ENCODE results near the gene RGP1.

Gene RGP1

DNA sequence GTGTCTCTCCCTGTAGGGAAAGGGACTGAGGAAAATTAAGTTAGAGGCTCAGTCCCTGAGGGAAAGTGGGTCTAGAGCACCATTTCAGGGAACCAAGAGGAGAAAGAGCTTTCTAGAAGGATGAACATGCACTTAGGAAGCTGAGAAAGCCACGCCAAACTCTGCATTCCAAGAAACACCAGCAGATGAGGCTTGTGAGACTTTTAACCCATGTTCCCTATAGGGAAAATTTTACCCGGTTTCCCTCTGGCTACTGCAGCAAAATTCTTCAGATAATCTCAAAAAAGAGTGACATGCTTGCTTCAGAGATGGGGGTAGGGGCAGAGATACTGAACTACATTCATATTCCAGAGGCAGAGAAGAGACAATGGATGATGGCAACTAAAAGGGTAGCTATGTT is 25.7 kb upstream of the RGP1 start:
- no peak for DNase-seq

DNA sequence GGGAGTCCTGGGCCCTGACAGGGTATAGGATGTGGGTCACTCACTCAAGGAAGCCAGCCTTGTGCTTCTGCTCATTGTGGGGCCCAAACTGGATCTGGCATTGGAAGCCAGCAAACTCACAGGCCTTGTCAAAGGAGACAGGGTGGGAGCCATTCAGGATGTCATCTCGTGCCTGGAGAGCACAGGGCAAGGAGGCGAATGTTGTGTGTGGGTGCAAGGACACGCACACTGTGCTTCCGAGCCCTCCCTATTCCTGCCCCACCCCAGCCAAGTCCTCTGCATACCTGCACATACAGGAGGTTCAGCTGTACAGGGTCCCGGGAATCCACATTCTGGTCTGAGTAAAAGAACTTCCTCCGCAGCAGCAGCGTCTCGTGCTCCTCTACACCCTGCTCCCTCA is 25.2 kb upstream of the RGP1 start:
- no peak for DNase-seq

DNA sequence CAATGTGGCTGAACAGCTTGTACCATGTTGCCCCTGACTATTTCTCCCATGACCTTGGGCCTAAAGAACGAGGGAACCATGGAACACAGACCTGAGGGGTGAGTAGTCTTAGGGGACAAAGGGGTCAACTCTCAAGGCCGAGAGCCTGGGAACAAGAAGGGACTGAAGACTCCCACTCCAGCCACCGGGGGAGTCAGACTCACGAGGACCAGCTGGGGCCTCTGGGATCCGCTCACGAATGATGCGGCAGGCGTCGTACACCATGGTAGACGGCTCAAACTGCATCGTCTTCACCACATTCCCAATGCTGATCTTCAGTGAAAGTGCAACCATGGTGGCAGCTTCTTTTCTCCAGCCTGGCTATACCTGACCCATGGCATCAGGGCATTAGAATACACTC is 23.7 kb upstream of the RGP1 start:
- no peak for DNase-seq

DNA sequence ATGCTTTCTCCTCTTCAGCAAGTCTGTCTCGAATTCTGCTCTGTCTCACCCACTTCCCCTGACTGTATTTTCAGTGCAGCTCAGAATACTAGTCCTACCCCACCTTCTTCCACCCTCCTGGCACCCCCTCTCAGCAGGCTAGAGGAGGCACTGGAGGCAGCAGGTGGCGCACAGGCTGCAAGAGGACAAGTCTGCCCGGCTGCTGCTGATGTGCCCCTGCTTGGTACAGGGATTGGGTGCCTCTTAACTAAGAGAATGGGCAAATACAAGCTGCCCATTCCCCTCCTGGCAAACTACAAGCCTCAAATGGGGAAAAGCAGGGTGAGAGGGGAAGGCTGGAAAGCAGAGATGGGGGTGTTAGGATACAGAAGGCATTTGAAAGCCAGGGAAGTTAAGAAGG is 22.2 kb upstream of the RGP1 start:
- peak; percentile 18 to 19 for DNase-seq

DNA sequence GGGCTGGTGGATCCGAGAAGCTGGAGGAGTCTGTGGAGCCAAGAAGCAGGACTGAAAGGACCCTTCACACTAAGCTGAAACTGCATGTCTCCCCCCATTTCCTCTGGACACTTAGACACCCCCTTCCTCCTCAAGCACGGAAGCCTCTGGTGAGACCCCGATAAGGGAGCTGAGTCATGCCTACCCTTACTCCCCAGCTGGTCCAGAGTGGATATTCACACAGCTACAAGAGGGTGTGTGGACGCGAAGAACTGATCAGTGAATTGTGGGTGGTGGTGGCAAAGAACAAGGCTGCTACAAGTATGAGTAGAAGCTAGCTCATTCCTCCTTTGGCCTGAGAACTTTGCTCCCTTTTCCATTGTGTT is 21.4 kb upstream of the RGP1 start:
- DNase-seq = no peak

DNA sequence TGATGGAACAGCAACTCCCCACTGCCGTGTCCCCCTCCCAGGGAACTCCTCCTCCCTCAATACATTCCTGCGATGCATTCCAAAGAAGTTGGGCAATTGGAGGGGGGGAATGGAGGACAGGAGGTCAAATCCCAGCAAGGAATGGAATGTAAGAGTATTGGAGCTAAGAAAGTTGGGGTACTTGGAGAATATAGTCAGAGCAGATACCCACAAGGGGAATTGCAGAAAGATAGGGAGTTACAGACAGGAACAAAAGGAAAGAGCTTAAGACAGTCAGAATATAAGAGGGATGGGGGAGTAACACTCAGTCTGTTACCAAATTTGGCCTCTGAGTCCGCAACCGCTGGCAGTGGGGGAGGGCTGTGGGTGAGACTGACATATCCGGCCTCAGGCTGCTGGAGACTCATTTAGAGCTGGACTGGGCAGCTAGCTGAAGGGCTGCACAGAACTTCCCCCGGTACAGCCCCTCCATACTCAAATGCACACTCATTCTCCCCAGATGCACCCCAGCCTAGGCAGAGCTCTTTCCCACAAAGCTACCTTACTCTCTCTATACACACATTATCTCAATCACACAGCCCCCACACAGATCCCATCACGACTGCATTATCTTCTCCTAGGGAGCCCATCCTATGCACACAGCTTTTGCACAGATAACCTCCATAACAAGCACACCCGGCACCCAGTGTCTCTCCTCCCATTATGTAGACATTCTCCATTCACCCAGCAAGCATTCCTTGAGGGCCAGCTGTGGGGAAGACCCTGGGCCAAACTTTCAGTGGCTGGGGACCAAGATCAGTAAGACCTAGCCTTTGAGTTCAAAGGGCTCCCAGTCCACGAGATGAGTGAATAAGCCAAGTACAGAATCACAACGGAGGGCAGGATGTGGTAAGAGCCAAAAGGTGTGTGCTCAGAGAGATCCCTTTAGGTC is 20.8 kb upstream of the RGP1 start:
- no peak for DNase-seq

DNA sequence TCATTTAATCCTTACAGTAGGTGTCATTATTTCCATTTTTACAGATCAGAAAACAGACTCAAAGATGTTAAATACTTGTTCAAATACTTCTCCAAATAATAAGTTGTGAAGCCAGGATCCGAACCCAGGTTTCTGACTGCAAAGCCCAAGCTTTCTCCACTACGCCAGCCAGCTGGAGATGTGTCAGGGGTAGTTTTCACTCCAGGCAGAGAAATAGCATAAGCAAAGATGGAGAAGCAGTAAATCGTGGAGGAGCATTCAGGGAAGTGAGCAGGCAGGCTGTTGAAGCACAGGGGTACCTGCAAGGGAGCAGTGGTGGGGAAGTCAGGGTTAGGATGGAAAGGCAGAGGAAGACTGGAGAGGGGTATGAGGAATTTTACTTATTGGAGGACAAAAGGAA is 20.0 kb upstream of the RGP1 start:
- DNase-seq = no peak

DNA sequence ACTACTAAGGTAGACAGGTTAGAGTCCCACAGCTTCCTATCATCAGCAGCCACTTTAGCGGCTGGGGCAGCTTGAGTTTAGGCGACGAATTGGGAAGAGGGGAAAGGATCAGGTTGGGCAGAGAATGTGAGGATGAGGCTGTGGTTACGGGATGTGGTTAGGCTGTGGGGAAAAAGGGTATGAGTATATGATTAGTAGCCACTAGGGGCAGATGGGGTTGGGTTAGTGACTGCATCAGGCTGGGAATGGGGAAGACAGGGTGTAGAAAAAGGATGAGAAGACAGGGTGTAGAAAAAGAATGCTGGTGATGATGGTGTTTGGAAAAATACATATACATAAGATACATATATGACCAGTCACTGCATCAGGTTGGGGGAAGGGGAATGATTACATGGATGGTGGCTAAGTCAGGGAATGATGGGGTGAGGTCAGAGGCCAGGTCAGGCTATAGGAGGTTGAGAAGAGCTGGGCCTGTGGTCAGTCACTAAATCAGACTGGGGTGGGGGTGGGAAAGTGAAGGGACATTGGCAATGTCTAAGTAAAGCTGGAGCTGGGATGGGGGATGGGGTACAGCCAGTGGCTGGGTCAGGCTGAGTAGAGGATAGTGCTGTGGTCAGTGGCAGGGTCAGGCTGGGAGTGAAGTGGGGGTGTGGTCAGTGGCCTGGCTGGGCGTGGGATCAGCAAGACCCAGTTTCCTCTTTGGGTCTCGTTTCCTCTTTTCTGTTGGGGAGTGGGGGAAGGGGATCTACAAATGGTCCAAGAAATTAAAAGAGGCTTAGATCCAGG is 19.2 kb upstream of the RGP1 start:
- no peak for DNase-seq

DNA sequence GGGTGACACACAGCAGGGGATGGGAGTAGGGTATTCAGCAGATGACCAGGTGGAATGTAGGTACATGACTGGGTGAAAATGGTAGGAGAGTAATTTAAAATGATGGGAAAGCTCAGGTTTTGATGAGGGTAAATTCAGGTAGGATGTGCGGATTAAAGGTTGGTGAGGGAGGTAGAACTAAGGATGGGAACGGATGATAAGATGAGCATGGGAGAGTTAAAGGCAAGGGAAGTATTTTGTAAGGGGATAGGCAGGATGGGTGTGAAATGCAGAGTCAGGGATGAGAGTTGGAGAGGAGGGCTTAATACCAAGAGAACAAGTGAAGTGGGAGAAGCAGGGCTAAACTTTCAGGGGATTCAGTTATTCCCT is 18.6 kb upstream of the RGP1 start:
- DNase-seq = no peak

DNA sequence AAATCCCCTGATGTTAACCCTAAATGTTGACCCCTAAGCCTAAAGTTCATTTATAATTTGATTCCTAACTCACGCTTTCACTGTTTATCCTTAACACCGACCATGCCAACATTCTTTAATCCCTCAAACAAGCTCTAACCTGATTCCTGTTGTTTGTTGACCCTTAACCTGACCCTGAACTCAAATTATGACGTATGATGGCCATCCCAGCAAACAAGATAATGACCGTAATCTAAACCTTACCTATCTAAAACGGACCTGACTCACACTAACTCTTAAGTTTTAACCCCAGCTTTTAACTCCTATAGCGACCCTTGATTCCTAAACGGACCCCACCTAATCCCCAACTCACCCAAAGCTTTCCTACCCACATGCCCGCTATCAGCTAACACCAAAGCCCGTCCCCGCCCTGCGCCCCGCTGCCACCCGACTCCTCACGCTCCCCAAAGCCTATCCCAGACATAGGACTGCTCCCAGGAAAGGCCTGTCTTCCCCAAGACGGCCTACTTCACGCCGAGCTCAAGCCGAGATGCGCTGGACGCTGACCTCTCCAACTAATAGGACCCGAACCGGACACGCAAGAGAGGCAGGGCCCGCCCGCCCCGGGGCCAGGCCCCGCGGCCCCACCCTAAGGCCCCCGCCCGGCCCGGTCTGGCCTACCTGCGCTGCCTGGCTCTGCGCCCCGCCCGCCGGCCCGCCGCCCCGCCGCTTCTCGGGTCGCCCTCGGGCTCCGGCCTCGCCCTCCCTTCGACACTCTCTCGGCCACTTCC is 17.5 kb upstream of the RGP1 start:
- DNase-seq = peak; percentile 9 to 28

DNA sequence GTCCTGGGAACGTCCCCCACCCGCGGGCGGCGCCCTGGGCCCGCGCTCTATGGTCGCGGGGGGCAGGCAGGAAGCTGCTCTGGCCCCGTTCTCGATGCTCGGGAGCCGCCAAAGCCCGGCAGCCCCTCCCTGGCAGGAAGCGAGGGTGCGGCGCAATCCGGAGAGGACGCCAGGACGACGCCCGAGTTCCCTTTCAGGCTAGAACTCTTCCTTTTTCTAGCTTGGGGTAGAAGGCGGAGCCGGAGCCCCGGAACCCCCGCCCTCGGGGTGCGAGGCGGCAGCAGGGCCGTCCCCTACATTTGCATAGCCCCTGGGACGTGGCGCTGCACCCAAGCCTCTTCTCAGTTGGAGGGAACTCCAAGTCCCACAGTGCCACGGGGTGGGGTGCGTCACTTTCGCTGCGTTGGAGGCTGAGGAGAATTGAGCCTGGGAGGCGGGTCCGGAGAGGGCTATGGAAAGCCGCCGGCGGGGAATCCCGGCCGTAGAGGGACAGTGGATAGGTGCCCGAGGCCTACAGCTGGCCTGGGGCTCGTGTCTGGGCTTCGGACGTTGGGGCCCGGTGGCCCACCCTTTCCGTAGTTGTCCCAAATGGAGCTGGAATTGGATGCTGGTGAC is 16.8 kb upstream of the RGP1 start, which contains the start of the genes CREB3 and TLN1:
Gene CREB3, plus strand, starts transcription at position 482 of the 615 bp plus-strand sequence. Its CDS starts 107 bp downstream, at position 589.
Gene TLN1, minus strand, starts transcription at position 11 of the 615 bp plus-strand sequence. CDS start 6,501 bp downstream, outside the sequence.
- DNase-seq = peak; percentile 94 to 95

DNA sequence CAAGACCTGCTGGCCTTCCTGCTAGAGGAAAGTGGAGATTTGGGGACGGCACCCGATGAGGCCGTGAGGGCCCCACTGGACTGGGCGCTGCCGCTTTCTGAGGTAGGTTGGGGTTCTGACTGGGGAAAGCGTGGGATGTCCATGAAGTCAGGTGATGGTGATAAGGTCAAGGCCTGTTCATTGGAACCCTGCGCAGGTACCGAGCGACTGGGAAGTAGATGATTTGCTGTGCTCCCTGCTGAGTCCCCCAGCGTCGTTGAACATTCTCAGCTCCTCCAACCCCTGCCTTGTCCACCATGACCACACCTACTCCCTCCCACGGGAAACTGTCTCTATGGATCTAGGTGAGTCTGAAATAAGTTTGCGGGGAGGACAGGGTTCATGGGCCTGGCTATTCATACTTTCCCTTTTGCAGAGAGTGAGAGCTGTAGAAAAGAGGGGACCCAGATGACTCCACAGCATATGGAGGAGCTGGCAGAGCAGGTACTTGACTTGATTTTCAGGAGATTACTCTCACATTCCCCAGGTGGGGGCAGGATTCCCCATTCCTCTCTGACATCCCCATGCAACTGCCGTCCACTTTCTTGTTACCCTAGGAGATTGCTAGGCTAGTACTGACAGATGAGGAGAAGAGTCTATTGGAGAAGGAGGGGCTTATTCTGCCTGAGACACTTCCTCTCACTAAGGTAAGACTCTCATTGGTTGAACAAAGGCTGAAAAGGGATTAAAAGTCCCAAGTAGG is 16.1 kb upstream of the RGP1 start:
- DNase-seq = no peak

DNA sequence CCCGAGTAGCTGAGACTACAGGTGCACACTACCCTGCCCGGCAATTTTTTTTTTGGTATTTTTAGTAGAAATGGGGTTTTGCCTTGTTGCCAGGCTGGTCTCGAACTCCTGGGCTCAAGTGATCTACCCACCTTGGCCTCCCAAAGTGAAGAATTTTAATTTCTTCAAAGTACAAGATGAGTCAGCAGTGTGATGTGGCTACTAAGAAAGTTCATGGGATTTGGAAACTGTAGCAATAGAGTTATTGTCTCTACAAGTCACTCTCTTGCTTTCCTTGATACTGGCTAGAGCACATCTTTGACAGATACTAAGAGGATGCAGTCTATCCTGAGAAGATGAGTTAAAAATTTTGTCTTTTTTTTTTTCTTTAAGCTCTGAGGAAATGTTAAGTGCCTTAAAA is 15.0 kb upstream of the RGP1 start:
- no peak for DNase-seq

DNA sequence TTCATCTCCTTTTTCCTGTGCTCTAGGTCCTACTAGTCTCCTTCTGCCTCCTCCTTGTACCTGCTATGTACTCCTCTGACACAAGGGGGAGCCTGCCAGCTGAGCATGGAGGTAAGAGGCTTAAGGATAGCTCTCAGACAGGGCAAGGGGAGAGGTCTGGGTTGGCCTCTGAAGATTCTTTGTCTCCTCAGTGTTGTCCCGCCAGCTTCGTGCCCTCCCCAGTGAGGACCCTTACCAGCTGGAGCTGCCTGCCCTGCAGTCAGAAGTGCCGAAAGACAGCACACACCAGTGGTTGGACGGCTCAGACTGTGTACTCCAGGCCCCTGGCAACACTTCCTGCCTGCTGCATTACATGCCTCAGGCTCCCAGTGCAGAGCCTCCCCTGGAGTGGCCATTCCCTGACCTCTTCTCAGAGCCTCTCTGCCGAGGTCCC is 12.9 kb upstream of the RGP1 start:
- peak; percentile 64 for DNase-seq

DNA sequence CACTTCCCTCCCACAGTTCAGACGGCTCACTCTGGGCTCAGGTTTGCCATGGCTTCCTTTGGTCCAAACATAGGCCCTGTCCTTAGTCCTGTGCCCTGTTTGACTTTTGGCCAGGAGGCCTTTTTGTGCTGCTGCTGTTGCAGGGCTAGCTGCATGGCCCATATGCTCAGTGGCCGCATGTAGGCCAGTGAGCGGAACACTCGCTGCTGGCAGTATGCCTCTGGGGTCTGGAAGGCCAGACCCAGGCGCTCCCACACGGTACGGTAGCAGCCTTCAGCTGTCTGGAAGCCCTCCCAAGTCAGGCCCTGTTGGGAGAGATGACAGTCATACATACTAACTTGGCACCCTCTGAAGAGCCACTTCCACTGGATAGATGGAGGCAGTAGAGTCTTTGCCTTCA is 11.9 kb upstream of the RGP1 start:
- DNase-seq = no peak

DNA sequence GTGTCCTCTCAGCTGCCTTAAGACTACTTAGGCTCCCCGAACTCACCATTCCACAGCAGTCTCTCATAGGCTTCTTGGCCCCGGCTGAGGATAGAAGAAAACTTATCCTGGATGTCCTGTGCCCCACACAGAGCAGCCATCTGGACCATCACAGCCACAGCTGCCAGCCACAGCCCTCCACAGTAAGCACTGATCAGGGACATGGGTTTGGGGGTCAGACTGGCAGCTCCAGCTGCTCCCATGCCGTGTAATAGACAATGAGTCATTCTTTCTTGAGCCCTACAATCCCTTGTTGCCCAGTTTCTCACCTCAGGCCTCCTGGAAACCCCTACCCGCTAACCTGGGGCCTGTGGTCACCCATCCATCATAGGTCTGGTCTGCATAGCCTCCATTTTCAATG is 10.9 kb upstream of the RGP1 start:
- no peak for DNase-seq

DNA sequence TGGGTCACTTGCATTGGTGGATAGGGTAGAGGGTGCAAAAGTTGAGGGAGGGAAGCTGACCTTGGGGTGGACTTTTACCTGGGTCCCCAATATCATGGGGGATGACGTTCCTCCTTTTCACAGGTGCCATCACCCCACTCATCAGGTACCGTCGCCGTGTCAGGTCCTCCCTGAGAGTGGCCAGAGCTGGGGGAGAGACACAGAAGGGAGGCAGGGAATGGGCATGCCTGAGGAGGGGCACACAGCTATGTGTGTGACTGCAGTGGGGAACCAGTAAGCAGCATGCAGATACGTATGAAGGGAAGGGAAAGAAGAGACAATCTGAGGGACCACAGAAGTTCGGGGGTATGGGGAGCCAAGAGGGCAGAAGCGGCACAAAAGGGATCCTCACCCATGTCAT is 10.2 kb upstream of the RGP1 start:
- no peak for DNase-seq

DNA sequence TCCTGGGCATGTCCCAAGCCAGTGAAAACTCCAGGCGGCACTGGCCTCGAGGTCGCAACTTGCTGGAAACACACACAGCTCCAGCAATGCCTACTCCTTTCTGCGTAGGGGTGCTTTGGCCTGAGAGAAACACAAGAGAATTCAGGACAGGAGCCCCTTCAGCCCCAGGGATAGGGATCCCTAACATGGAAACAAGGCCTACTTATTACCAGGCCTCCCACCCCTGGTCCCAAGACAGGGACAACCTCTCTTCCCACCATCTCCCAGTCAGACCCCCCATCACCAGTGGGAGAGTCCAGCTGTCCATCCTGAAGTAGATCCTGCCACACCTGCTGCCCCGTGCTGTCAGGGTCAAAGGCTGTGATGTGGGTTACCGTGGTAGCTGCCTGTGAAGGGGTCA is 8.8 kb upstream of the RGP1 start:
- DNase-seq = no peak

DNA sequence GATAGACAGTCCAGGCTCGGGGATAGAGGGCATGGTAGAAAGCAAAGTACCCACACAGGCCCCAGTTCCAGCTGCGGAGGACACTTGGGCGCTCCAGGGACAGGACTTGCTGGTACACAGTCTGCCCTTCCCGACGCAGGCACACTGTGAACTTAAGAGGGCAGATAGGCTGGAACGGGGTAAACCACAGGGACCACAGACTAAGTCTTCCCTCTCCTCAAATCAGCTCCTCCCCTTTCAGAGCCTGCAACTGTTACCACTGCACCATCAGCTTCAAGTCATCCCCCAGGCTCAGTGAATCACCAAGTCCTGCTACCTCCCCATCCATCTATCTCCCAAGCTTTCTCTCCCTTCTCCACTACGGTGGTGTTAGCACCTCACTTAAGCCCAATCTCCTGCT is 7.3 kb upstream of the RGP1 start:
- DNase-seq = no peak

DNA sequence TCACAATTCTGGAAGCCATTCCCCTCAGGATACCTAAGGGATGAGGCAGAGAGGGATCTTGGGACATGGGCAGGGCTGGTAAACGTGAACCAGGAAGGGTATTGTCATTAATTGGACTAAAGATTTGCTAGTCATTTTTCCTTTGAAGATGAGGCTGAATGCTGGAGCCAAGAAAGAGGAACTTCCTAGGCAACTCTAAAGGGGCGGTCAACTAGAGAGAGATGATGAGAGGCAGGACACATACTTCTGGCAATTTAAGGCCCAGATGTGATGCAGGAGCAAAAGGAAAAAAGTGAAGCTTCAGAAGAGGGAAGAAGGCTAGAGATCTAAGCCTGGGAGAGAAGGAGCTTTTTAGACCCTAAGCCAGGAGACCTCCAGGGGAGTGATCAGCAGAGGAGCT is 5.6 kb upstream of the RGP1 start:
- DNase-seq = no peak

DNA sequence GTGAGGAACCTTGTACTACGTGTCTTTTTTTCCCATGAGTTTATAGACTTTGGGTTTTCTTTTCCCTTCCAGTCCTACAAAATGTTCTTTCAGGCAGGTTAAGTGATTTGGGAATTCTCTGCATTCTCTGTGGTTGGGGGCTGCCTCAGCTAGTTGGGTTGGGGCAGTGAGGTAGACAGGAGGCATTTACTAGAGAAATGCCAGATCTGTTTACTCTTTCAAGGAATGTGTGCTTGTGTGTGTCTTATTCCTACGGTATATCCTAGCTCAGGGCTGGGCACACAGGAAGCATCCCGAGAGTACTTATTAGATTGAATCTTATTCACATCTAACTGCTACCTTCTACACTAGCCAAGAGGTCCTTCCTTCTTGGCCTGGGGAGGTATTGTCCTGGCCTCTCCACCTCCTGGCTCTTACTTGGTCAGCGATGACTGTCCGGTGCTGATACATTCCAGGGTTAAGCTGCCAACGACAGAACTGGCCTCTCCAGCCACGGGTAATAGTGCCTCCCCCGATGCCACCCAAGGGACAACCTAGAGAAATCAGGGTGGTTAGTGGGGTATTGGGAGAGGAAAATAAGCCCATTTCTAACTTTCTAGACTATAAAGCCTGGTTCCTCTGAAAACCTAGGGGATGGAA is 5.1 kb upstream of the RGP1 start:
- DNase-seq = no peak

DNA sequence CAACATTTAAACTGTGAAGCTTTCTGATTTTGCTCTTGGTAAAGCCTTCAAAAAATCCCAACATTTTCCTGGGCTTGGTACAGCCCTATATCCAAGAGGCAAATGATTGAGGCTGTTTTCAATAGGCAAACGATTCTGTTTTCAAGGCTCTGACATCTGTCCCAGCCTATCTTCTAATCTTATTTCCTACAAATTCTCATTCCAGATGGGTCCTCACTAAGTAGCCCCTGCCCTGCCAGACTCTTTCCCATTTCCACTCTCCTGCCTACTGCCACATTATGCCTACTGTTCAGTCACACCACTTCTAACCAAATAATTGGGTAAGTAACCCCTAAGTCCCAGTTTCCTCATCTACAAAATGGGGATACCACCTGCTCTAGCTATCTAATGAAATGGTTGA is 3.5 kb upstream of the RGP1 start:
- no peak for DNase-seq
